GM11168 (cell line): ENCODE measurements around the gene NCKAP5.

Source experiments
- in situ Hi-C: fragments of 300-500 bp; cut with MboI; formaldehyde crosslinking; loops from one replicate; pipeline ENCODE4 v1.12.0; 2022; ENCODE audit warnings: low sequenced_read_pairs; ENCODE audit not compliant: unreplicated experiment

Gene NCKAP5

GRCh38 chr2:132948211-132948610, 620.1 kb downstream of the NCKAP5 start:
- in situ Hi-C loops: no loop called here

GRCh38 chr2:132943829-132944228, 624.4 kb downstream of the NCKAP5 start:
- in situ Hi-C loops: no loop called here

GRCh38 chr2:132941296-132942020, 626.8 kb downstream of the NCKAP5 start:
- in situ Hi-C loops: no loop called here

GRCh38 chr2:132937629-132938028, 630.6 kb downstream of the NCKAP5 start:
- in situ Hi-C loops: no loop called here

- in situ Hi-C loops: no loop called here
Measured at GRCh38 chr2:132936791-132937190, 631.5 kb downstream of the NCKAP5 start.

- in situ Hi-C loops: no loop called here
Measured at GRCh38 chr2:132936261-132936660, 632.0 kb downstream of the NCKAP5 start.

- in situ Hi-C loops: no loop called here
Measured at GRCh38 chr2:132929786-132930185, 638.5 kb downstream of the NCKAP5 start.

GRCh38 chr2:132923787-132924186, 644.5 kb downstream of the NCKAP5 start:
- in situ Hi-C loops: no loop called here

GRCh38 chr2:132915812-132916549, 652.3 kb downstream of the NCKAP5 start:
- in situ Hi-C loops: no loop called here

- in situ Hi-C loops: no loop called here
Measured at GRCh38 chr2:132911726-132912724, 656.2 kb downstream of the NCKAP5 start.

- in situ Hi-C loops: no loop called here
Measured at GRCh38 chr2:132910432-132910831, 657.8 kb downstream of the NCKAP5 start.

- in situ Hi-C loops: no loop called here
Measured at GRCh38 chr2:132909427-132909826, 658.8 kb downstream of the NCKAP5 start.

- in situ Hi-C loops: no loop called here
Measured at GRCh38 chr2:132904142-132904842, 664.0 kb downstream of the NCKAP5 start.

- in situ Hi-C loops: no loop called here
Measured at GRCh38 chr2:132902626-132903025, 665.6 kb downstream of the NCKAP5 start.

GRCh38 chr2:132901661-132902060, 666.6 kb downstream of the NCKAP5 start:
- in situ Hi-C loops: no loop called here

- in situ Hi-C loops: no loop called here
Measured at GRCh38 chr2:132897111-132897510, 671.2 kb downstream of the NCKAP5 start.

GRCh38 chr2:132896073-132896472, 672.2 kb downstream of the NCKAP5 start:
- in situ Hi-C loops: no loop called here

- in situ Hi-C loops: no loop called here
Measured at GRCh38 chr2:132891498-132891897, 676.8 kb downstream of the NCKAP5 start.

GRCh38 chr2:132886574-132886973, 681.7 kb downstream of the NCKAP5 start:
- in situ Hi-C loops: no loop called here

- in situ Hi-C loops: no loop called here
Measured at GRCh38 chr2:132884705-132885104, 683.6 kb downstream of the NCKAP5 start.
